Fibroblast of the aortic adventitia (primary cell): ENCODE measurements around the gene CECR2. TPM values are rescaled to one million over a fixed set of nuclear protein-coding genes. Genes with fewer than 3 reads are reported as not detected.

Experiments
- DNase-seq: peaks from one replicate; pipeline ENCODE4 v3.0.0-alpha.2; 2010; ENCODE audit warnings: low read depth
- H3K4me3 ChIP-seq: 2 replicates; pipeline ENCODE4 v1.5.1; 2011; ENCODE audit warnings: low read depth, mild to moderate bottlenecking, control low read depth, low read length, moderate library complexity
- total RNA-seq: library from RNA; depleted of rRNA; stranded (reverse); fragments of >200 nt; gene quantifications from 2 replicates; pipeline ENCODE4 v1.2.3, GENCODE V29; 2012; ENCODE audit warnings: low replicate concordance
- TF ChIP-seq, protein P1 (sequence below): IDR thresholded peaks from 2 replicates; pipeline ENCODE4 v1.5.1; 2011; ENCODE audit warnings: mild to moderate bottlenecking, low read length, control low read depth, inconsistent platforms; ENCODE audit not compliant: insufficient read depth

CECR2 gene
- total RNA-seq, 1 donor, result not detected

DNA sequence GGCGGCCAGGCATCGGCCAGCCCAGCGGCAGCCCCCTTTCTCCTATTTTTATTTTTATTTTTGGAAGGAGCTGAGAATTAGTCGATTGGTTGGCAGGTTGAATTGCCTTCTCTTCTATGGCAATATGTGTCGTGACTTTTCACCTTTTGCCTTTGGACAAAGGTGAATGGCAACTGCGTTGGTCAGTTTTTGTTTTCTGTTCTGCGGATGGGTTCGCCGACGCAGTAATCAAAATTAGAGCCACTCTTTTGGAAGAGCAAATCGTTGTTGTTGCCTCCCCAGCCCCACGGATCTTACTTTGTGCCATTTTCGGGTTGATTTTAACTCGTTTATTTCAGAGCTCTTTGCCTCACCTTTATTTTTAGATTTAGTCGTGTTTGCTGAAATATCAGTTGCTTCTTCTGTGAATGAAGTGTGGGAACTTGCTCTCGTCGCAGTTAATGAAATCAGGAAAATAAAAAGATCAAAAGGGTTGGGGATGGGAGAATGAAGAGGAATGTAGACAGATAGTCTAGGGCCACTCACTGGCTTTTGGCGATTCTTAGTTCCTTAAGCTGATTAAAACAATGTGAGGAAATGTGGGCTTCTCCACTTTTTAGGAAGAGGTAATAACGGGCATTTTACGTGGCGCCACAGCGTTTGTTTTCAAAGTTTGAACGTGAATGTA is 1.6 kb downstream of the CECR2 start:
- no peak for DNase-seq
- H3K4me3 ChIP-seq, result no peak overlapping the region
- TF ChIP-seq, protein P1, sequence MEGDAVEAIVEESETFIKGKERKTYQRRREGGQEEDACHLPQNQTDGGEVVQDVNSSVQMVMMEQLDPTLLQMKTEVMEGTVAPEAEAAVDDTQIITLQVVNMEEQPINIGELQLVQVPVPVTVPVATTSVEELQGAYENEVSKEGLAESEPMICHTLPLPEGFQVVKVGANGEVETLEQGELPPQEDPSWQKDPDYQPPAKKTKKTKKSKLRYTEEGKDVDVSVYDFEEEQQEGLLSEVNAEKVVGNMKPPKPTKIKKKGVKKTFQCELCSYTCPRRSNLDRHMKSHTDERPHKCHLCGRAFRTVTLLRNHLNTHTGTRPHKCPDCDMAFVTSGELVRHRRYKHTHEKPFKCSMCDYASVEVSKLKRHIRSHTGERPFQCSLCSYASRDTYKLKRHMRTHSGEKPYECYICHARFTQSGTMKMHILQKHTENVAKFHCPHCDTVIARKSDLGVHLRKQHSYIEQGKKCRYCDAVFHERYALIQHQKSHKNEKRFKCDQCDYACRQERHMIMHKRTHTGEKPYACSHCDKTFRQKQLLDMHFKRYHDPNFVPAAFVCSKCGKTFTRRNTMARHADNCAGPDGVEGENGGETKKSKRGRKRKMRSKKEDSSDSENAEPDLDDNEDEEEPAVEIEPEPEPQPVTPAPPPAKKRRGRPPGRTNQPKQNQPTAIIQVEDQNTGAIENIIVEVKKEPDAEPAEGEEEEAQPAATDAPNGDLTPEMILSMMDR, result no peak

DNA sequence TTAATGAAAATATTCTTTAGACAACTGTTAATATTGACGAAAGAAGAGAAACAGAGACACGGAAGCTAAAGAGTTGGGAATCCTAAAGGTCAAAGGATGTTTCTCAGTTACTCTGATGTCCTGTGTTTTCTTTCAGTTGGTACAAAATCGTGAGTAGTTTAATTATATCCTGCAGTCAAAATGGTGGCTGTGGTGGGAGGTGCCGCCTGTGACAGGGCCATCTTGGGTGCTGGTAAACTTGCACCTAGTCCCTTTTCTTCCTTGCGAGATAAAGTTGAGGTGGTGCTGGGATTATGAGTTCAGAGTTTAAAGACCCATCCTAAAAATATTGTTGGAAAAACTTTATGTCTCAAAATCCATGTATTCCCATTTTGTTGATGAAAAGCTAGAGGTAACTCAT is 2.2 kb downstream of the CECR2 start:
- no peak overlapping the region for H3K4me3 ChIP-seq
- TF ChIP-seq, protein P1, result no peak
- no peak for DNase-seq

- TF ChIP-seq, protein P1, result no peak
- DNase-seq, result no peak
- no peak overlapping the region for H3K4me3 ChIP-seq
Measured at GRCh38 chr22:17373855-17374254, 4.6 kb downstream of the CECR2 start.

GRCh38 chr22:17375914-17376614 is 6.8 kb downstream of the CECR2 start:
- DNase-seq, result no peak
- no peak overlapping the region for H3K4me3 ChIP-seq
- TF ChIP-seq, protein P1, result no peak

GRCh38 chr22:17376950-17377349 is 7.7 kb downstream of the CECR2 start:
- TF ChIP-seq, protein P1, result no peak
- H3K4me3 ChIP-seq, result no peak overlapping the region
- no peak for DNase-seq

DNA sequence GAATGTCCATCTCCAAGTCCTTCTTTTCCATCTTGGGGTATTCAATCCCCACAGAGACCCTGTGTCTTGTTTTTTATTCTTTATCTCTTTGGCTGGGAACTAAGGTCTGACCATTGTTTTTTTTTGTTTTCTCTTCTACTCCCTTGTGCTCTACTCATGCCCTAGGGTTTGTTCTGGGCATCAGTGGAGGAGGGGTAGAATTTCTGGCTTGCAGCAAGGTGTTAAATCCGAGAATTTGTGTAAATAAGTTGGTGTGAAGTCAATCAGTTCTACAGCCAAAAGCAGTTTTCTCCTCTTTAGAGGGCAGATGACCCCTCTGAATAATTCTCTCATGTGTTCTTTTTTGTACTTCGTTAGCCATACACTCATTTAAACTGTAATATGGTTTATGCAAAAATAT is 10.7 kb downstream of the CECR2 start:
- DNase-seq, result no peak
- TF ChIP-seq, protein P1, result no peak
- no peak overlapping the region for H3K4me3 ChIP-seq
